Measurements from ENCODE around the gene ABCA13. TPM values are rescaled to one million over a fixed set of nuclear protein-coding genes. Genes with fewer than 3 reads are reported as not detected.

ABCA13 gene
- polyA plus RNA-seq, 3 donors: 0.67 to 0.94 (median 0.68) TPM

DNA sequence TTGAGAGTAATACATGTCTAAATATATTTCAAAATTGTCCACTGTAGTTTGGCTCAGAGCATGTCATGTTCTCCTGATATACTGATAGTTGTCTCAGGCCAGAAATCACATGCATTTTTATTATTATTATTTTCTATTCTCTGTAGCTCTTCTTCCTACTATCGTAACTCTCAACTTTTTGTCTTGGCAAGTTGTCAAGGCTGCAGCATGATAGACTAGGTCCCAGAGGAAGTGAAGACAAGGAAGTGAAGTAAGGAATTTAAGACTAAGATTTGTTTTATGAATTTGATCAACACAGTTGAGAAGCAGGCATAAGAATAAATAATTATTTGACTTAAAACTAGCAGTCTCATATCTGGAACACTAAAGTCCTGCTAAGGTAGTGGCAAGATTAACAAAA lies 369.5 kb downstream of the ABCA13 start:
- no peak for DNase-seq (ENCODE audit: extremely low read depth in 1 of 11, low read depth in 9 of 11, low spot score in 4 of 11)

- no peak for DNase-seq (ENCODE audit: extremely low read depth in 1 of 11, low read depth in 9 of 11, low spot score in 4 of 11)
These were observed 377.4 kb downstream of the ABCA13 start for GRCh38 chr7:48548667-48549066.

GRCh38 chr7:48551652-48552051 lies 380.4 kb downstream of the ABCA13 start:
- DNase-seq (ENCODE audit: extremely low read depth in 1 of 11, low read depth in 9 of 11, low spot score in 4 of 11): no peak

DNA sequence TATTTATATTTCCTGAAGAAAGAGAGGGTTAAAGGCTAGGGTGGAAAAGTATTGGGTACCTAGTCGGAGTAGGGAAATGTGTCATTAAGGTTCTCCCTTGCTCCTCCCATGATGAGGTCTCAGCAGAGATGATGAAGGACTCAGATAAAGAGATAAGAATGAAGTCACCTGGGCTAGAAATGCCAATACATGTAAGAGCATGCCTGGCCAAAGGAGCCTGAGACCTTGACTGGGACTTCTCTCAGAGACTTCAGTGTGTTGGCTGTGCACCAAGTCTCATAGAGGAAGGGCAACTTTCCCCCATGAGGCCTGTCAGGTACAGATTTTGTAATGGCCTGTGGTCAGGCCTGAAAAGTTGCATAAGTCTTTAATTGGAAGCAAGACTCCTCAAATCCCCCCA lies 392.1 kb downstream of the ABCA13 start:
- no peak for DNase-seq (ENCODE audit: extremely low read depth in 1 of 11, low read depth in 9 of 11, low spot score in 4 of 11)

- DNase-seq (ENCODE audit: extremely low read depth in 1 of 11, low read depth in 9 of 11, low spot score in 4 of 11): no peak
These were observed 404.3 kb downstream of the ABCA13 start for GRCh38 chr7:48575516-48575915.

GRCh38 chr7:48587475-48587874 lies 416.2 kb downstream of the ABCA13 start:
- DNase-seq (ENCODE audit: extremely low read depth in 1 of 11, low read depth in 9 of 11, low spot score in 4 of 11): no peak

DNA sequence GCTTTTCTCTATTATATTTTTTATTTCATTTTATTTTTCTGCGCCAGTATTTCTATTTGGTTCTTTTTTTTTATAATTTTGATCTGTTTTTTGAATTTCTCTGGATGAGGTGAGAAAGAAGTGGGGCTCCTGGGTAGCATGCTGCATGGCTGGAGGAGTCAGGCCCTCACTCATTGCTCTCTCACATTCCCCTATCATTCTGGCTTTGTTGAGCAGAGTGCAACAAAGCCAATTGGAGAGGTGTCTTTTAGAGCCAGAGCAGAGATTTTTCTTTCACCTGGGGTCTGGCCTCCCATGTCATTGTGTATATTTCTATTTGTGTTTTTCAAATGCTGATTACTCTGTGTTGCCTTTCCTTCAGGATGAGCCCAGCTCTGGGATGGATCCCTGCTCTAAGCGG lies 423.1 kb downstream of the ABCA13 start:
- no peak for DNase-seq (ENCODE audit: extremely low read depth in 1 of 11, low read depth in 9 of 11, low spot score in 4 of 11)

- peak in 10 of 11 donors; percentile 5 to 57 (median 28) for DNase-seq (ENCODE audit: extremely low read depth in 1 of 11, low read depth in 9 of 11, low spot score in 4 of 11)
These were observed 424.5 kb downstream of the ABCA13 start for GRCh38 chr7:48595756-48596155.

DNA sequence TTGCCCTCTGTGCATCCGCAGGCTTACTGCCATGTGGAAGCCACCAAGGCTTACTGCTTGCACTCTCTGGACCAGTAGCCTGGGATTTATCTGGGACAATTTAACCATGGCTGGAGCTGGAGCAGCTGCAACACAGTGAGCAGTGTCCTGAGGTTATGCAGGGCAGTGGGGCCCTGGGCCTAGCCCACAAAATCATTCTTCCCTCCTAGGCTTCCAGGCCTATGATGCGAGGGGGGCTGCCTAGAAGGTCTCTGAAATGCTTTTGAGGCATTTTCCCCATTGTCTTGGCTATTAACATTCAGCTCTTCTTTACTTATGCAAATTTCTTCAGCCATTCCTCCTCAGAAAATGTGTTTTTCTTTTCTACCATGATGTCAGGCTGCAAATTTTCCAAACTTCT lies 439.4 kb downstream of the ABCA13 start:
- DNase-seq (ENCODE audit: extremely low read depth in 1 of 11, low read depth in 9 of 11, low spot score in 4 of 11): no peak

GRCh38 chr7:48611993-48612392 lies 440.7 kb downstream of the ABCA13 start:
- DNase-seq (ENCODE audit: extremely low read depth in 1 of 11, low read depth in 9 of 11, low spot score in 4 of 11): no peak

DNA sequence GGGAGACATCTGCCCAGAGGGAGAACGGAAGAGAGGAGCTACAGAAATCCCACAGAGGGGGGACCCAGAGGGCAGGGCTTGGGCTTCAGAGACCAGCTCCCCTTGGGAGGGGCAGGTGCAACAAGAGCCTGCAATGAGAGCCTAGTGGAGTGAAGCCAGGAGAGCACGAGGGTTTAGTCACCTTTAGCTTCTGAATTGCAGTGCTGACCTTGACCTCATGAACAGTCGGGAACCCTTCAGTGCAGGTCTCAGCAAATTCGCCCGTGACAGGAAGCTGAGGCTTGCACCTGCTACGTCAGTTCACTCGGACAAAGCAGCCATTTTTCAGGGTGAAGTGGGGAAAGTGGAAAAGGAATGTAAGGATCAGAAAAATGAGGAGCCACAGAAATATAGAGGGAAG lies 446.2 kb downstream of the ABCA13 start:
- DNase-seq (ENCODE audit: extremely low read depth in 1 of 11, low read depth in 9 of 11, low spot score in 4 of 11): no peak

GRCh38 chr7:48617993-48618392 lies 446.7 kb downstream of the ABCA13 start:
- DNase-seq (ENCODE audit: extremely low read depth in 1 of 11, low read depth in 9 of 11, low spot score in 4 of 11): no peak

DNA sequence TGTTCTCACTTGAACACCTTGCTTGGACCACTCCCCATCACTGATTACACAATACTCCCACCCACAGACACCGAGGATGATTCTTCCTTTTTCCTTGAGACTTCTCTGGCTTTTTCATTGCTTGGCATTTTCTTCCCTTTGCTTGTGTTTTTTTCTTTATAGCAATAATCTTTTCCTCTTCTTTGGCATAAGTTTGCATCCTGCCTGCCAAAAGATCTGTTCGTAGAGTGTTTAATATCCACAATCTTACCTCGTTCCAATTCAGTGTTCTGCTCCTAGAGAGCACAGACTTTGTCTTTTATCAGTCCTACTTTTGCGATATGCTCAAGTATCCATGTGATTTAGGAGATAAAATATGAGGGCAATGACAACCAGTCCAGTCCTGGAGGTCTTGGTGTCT lies 449.8 kb downstream of the ABCA13 start:
- DNase-seq (ENCODE audit: extremely low read depth in 1 of 11, low read depth in 9 of 11, low spot score in 4 of 11): no peak

DNA sequence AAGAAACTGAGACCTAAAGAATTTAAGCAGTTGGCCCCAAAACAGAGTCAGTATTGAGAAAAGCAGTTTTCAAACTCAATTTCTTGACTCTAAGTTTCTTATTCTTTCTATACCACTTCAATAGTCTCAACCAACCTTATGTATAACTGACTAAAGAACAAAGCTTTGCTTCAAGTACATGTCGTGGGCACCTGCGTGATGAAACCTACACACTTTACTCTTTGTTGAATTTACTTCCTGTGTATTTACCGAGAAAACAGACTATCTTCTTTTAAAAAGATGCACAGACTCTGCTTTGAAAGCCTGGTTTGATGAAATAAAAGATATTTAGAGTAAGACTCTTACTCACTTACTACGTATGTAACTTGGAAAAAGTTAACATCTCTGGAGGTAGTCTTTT lies 455.9 kb downstream of the ABCA13 start:
- DNase-seq (ENCODE audit: extremely low read depth in 1 of 11, low read depth in 9 of 11, low spot score in 4 of 11): no peak

- DNase-seq (ENCODE audit: extremely low read depth in 1 of 11, low read depth in 9 of 11, low spot score in 4 of 11): peak in 1 of 11 donors; percentile 3
These were observed 457.6 kb downstream of the ABCA13 start for GRCh38 chr7:48628793-48629349.

DNA sequence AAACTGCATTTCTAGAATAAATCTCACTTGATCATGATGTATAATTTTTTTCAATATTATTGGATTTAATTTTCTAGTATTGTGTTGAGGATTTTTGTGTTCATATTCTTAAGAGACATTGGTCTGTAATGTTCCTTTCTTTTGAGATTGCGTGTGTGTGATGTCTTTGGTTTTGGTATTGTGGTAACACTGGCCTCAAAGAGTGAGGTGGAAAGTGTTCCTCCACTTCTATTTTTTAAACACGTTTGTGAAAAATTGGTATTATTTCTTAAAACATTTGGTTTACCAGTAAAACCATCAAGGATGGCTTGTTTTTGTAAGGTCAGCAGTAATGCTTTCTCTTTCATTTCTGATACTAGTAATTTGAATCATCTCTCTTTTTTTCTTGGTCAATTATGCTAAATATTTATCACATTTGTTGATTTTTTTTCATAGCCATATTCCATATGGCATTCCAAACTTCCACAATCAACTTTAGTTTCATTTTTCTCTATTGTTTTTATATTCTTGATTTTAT lies 462.9 kb downstream of the ABCA13 start:
- no peak for DNase-seq (ENCODE audit: extremely low read depth in 1 of 11, low read depth in 9 of 11, low spot score in 4 of 11)

DNA sequence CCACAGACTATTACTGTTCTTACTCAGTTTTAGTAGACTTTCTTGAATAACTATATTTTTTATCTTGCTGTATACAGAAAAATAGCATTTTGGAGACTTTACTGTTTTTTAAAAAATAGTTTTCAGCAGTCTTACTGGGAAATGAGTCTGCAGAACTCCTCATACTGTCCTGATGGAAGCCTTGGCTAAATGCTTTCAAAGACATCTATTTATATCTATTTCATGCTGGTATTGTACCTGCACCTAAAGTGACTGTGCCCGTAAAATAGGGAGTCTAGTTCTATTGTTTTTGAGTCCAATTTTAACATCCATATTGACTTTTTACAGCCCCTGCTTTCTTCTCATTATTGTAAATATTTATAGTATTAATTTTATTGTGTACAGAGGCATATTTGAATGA lies 464.5 kb downstream of the ABCA13 start:
- DNase-seq (ENCODE audit: extremely low read depth in 1 of 11, low read depth in 9 of 11, low spot score in 4 of 11): no peak

DNA sequence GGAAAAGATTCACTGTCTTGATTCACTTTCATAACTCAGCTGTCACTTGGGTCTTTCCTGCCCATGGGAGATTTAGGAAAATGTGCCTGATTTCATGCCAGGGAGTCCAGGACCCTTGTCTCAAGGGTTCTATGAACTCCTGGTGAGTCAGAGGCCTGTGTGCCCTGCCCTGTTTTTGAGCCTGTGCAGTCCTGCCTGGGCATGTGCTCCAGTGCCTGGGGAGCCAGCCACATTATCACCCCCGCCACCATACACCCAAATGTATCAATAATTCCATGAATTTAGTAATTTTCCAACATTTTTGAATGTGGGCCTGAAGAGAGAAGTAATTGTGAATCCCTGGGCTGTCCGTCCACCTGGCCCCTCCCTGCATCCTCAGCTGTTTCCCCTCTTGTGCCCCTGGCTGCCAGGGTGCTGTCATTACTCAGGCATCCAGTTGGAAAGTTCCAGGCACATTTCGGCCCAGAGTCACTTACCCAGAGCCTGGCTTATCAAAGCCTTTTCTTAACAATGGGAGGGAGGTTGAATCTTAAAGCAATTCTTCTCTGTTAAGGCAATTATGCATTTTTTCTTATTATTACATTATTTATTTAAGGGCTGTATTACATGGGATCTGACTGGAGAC lies 465.2 kb downstream of the ABCA13 start:
- DNase-seq (ENCODE audit: extremely low read depth in 1 of 11, low read depth in 9 of 11, low spot score in 4 of 11): no peak

DNA sequence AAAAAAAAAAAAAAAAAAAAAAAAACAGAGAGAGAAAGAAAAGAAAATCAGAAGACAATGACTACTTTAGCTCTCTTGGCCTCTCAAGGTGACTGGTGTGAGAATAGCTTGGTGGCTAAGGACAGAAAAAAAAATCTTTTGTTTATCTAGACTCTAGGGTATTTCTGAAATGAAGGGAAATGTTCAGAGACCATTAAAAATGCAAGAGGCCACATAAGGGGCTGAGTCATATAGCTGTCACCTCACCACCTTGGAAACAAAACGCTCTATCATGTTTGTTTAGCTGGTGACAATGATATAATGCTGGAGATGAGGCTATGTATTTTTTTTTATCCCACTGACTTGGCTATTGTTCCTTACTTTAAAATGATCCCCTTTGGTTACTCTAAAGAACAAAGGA lies 466.1 kb downstream of the ABCA13 start:
- DNase-seq (ENCODE audit: extremely low read depth in 1 of 11, low read depth in 9 of 11, low spot score in 4 of 11): no peak

- no peak for DNase-seq (ENCODE audit: extremely low read depth in 1 of 11, low read depth in 9 of 11, low spot score in 4 of 11)
These were observed 466.8 kb downstream of the ABCA13 start for GRCh38 chr7:48638041-48638440.

DNA sequence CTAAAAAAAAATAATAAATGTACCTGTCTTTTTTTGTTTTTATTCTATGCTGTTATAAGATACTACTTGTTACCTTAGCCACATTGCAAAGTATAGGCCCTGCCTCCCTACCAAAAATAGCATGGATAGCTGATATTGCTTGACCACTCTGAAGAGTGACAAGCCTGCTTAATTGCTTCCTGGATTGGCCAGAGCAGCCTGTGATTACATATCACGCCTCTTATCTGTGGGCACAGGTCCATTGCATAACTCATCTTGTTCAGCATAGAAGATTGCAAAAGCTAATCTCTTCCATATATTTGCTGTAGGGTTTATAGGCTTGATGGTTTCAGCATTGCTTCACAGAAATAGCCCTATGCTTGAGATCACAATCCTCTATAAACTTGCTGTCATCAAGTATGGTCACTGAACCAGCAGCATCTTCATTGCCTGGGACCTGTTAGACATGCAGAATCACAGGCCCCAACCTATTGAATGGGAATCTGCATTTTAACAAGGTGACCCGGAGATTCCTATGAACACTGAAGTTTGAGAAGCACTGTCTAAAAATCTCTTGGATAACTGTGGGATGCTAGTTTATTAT lies 472.3 kb downstream of the ABCA13 start:
- no peak for DNase-seq (ENCODE audit: extremely low read depth in 1 of 11, low read depth in 9 of 11, low spot score in 4 of 11)

Measured in renal cortex interstitium (tissue), 11 donors.